ENCODE measurements around the gene NSD1. TPM values are rescaled to one million over a fixed set of nuclear protein-coding genes. Genes with fewer than 3 reads are reported as not detected.
A peak's percentile ranks its signal among the peaks of the same experiment; 100 is the strongest.
"Not testable (repeated sequence)": the region's sequence is repeated elsewhere in the genome, so short reads cannot be mapped to it uniquely, and the experiment has no call there.

The NSD1 gene
- total RNA-seq, 2 experiments from 2014 or later = 83.2 to 92.9 TPM

DNA sequence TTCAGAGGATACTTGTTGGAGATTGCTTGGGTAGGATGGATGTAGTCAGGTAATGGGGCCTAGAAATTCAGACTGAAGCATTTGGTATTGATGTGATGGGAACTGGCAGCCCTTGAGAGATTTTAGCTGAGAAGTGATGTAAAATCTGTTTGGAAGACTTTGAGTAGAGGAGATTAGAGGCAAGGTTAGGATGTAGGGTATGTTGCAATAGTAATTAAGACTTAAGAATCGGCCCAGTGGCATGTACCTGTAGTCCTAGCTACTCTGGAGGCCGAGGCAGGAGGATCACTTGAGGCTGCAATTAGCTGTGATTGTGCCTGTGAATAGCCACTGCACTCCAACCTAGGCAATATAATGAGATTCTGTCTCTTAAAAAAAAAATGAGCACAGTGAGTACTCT lies 6.7 kb downstream of the NSD1 start:
- Mint-ChIP-seq H3K9me3 (no peaks in the 10 kb centered on the region), H3K36me3 (ENCODE audit: low read depth) (peaks cover 61% of the 10 kb centered on the region), H3K27ac (peak overlapping the region; percentile 22), H3K4me1 (peaks cover 52% of the 10 kb centered on the region), H3K27me3 (no peaks in the 10 kb centered on the region), H3K4me3 (no peak overlapping the region)
- DNase-seq = no peak
- ChIA-PET POLR2A (no interaction called here), CTCF (interaction anchor here (0.6 to 1.5 kb wide), 2 partner anchors 27 to 187 kb away, joined by 3 to 5 read pairs; no protein-coding TSS in a partner anchor)

DNA sequence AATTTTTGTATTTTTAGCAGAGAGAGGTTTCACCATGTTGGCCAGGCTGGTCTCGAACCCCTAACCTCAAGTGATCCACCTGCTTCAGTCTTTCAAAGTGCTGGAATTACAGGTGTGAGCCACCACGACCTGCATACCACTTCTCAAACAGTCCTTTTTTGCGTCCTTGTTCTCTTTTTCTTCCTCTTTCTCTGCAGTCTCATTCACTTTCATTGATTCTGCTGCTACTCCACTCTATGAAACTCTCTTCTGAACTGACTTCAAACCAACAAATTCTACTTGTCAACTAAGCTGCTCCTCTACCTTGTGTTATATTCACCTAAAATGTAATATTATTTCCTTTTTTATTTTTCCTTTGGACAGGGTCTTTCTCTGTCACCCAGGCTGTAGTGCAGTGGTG lies 7.9 kb downstream of the NSD1 start:
- Mint-ChIP-seq H3K27ac (no peak overlapping the region), H3K4me1 (peaks cover 41% of the 10 kb centered on the region), H3K36me3 (ENCODE audit: low read depth) (peaks cover 55% of the 10 kb centered on the region), H3K4me3 (no peak overlapping the region), H3K27me3 (no peaks in the 10 kb centered on the region), H3K9me3 (no peaks in the 10 kb centered on the region)
- ChIA-PET CTCF (interaction anchor here (1.5 kb wide), 1 partner anchor 28 kb away, joined by 5 read pairs; no protein-coding TSS in a partner anchor), POLR2A (no interaction called here)
- DNase-seq = no peak

DNA sequence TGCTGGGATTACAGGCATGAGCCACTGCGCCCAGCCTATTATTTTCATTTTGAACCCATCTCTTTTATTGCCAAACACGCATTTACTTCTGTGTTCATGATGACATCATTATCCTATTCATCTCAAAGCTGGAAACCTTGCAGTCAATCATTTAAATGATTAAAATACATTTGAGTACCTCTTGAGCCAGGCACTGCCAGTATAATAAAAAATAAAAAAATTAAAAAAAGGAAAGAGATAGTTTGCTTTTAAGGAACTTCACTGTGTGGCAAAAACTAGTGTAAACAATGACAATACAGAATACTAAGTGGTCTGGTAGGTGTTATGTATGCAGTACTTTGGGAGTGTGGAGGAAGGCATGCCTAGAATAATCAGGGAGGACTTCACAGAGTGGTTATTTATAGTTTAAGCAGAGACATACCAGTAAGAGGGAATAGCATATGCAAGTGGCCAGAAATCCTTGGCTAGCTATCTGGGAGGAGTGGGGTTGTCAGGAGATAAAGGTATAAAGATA lies 8.6 kb downstream of the NSD1 start:
- H3K36me3 Mint-ChIP-seq (ENCODE audit: low read depth) = peaks cover 55% of the 10 kb centered on the region

DNA sequence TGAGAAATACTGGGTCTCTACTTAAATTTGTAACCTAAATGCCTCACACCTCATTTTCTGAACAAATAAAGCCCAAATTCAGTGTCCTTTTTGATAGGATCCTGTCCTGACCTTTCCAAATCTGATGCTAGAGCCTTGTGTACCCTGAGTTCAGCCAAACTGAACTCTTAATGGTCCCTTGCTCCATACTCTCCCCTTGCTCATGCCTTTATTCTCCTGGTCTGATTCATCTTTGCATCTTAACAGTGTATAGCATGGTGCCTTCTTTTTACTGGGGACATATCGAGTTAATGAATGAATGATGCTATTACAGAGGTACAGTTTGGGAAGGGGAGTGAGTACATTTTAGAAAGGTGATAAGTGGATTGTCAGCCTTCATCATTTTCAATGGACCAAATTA lies 9.2 kb downstream of the NSD1 start:
- POLR2A ChIA-PET = no interaction called here
- CTCF ChIA-PET = interaction anchor here (0.6 kb wide), 2 partner anchors 48 to 165 kb away, joined by 3 to 5 read pairs; no protein-coding TSS in a partner anchor
- Mint-ChIP-seq H3K4me1 (peaks cover 29% of the 10 kb centered on the region), H3K4me3 (no peak overlapping the region), H3K27me3 (no peaks in the 10 kb centered on the region), H3K27ac (no peak overlapping the region), H3K36me3 (ENCODE audit: low read depth) (peaks cover 51% of the 10 kb centered on the region), H3K9me3 (no peaks in the 10 kb centered on the region)
- no peak for DNase-seq

More for the DNA sequence above, 8.6 kb downstream of the NSD1 start:
- Mint-ChIP-seq H3K27ac (no peak overlapping the region), H3K9me3 (no peaks in the 10 kb centered on the region), H3K27me3 (no peaks in the 10 kb centered on the region), H3K4me3 (no peak overlapping the region), H3K4me1 (peaks cover 35% of the 10 kb centered on the region)
- CTCF ChIA-PET = no interaction called here
- POLR2A ChIA-PET = no interaction called here
- DNase-seq = no peak

DNA sequence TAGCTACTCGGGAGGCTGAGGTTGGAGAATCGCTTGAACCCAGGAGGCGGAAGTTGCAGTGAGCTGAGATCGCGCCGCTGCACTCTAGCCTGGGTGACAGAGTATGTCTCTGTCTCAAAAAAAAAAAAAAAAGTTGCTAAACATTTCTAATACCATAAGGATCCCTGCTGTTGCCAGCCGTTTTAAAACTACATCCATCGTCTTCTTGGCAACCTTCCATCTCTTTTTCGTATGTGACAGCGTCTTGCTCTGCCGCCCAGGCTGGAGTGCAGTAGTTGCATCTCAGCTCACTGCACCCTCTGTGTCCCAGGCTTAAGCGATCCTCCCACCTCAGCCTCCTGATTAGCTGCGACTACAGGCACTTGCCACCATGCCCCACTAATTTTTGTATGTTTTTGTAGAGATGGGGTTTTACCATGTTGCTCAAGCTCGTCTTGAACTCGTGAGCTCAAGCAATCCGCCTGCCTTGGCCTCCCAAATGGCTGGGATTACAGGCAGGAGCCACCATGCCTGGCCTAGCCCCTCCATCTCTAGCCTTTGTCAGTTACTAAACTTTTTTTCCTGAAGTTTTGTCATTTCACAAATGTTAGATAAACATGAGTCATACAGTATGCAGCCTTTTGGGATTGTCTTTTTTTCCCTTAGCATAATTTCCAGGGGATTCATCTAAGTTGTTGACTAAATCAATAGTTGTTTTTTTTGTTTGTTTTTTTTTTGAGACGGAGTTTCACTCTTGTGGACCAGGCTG lies 13.5 kb downstream of the NSD1 start:
- no peak for DNase-seq
- CTCF ChIA-PET = interaction anchor here (0.6 to 1.7 kb wide), 4 partner anchors 10 to 124 kb away, joined by 3 to 7 read pairs (median 3); no protein-coding TSS in a partner anchor
- Mint-ChIP-seq H3K36me3 (ENCODE audit: low read depth) (peaks cover 44% of the 10 kb centered on the region), H3K27ac (no peak overlapping the region), H3K27me3 (no peaks in the 10 kb centered on the region), H3K9me3 (no peaks in the 10 kb centered on the region), H3K4me1 (peaks cover 6% of the 10 kb centered on the region), H3K4me3 (no peak overlapping the region)
- POLR2A ChIA-PET = no interaction called here

DNA sequence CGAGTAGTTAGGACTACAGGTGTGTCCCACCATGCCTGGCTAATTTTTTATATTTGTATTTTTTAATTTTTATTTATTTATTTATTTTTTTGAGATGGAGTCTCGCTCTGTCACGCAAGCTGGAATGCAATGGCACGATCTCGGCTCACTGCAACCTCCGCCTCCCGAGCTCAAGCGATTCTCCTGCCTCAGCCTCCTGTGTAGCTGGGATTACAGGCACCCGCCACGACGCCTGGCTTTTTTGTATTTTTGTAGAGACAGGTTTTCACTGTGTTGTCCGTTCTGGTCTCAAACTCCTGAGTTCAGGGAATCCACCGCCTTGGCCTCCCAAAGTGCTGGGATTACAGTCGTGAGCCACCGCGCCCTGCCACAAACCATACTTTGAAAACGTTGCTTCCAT lies 16.5 kb downstream of the NSD1 start:
- CTCF ChIA-PET, H3K27me3 Mint-ChIP-seq, H3K4me3 Mint-ChIP-seq, H3K9me3 Mint-ChIP-seq, H3K4me1 Mint-ChIP-seq, H3K27ac Mint-ChIP-seq, DNase-seq: not testable (repeated sequence)
- POLR2A ChIA-PET = interaction anchor here (0.7 kb wide), 1 partner anchor 265 kb away, joined by 4 read pairs; no protein-coding TSS in a partner anchor
- peaks cover 31% of the 10 kb centered on the region for H3K36me3 Mint-ChIP-seq (ENCODE audit: low read depth)

DNA sequence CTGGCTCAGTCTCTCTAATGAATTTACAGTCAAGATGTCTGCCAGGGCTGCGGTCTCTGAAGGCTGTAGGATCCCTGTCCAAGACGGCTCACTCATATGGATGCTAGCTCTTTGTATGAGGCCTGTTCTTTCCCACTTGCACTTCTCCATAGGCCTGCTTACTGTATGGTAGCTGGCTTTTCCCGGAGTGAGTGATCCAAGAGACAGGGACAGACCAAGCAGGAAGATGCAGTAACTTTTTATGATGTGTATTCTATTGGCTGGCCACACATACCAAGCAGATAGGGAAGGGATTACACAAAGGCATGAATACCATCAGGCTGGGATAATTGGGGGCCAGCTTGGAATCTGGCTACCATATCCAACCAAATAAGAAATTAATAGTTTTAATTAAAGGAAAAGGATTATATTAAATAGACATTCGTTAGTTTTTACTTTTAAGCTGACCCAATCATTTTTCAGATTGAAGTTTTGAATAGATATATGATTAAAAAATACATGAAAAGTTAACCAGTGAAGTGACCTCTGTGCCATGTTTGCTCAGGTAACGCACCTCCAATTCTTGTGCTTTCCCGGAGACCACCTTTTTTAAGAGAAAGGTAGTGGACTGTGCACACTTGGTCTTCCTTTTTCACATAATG lies 20.6 kb downstream of the NSD1 start:
- Mint-ChIP-seq H3K27ac (no peak overlapping the region), H3K4me1 (peaks cover 1% of the 10 kb centered on the region), H3K4me3 (no peak overlapping the region), H3K27me3 (no peaks in the 10 kb centered on the region), H3K36me3 (ENCODE audit: low read depth) (peaks cover 13% of the 10 kb centered on the region), H3K9me3 (no peaks in the 10 kb centered on the region)
- ChIA-PET CTCF (interaction anchor here (0.7 to 1.5 kb wide), 3 partner anchors 9 to 31 kb away, joined by 3 to 4 read pairs (median 3); no protein-coding TSS in a partner anchor), POLR2A (no interaction called here)
- DNase-seq = no peak

DNA sequence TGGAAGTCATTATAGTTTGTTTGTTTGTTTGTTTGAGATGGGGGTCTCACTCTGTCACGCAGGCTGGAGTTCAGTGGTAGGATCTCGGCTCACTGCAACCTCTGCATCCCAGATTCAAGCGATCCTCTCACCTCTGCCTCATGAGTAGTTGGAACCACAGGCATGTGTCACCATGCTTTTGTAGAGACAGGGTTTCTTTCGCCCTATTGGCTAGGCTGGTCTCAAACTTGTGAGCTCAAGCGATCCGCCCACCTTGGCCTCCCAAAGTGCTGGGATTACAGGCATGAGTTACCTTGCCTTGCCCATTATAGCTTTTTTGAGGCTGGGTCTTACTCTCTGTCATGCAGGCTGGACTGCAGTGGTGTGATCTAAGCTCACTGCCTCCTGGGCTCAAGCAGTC lies 28.8 kb downstream of the NSD1 start:
- Mint-ChIP-seq H3K4me3 (no peak overlapping the region), H3K4me1 (no peaks in the 10 kb centered on the region), H3K27ac (no peak overlapping the region), H3K36me3 (ENCODE audit: low read depth) (peaks cover 12% of the 10 kb centered on the region), H3K27me3 (no peaks in the 10 kb centered on the region), H3K9me3 (no peaks in the 10 kb centered on the region)
- POLR2A ChIA-PET = no interaction called here
- CTCF ChIA-PET = interaction anchor here (0.6 to 0.8 kb wide), 2 partner anchors 8 to 93 kb away, joined by 3 read pairs; no protein-coding TSS in a partner anchor
- no peak for DNase-seq

DNA sequence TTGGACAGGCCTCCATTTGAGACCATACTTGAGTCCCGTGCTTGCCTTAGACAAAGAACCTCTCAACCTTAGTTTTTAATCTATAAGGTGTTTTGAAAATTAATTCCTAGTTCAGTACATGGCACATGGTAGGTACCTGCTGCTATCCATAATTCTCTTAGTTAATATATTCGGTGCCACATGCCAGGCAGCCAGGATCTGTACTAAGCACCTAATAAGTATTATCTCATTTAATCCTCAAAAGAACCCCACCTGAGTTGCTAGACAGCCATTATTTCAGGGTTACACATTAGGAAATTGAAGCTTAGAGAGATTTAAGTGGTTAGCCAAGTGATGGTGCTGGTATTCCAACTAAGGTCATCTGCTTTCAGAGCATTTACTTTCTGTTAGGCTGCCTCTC lies 29.9 kb downstream of the NSD1 start:
- DNase-seq = no peak
- Mint-ChIP-seq H3K36me3 (ENCODE audit: low read depth) (peaks cover 20% of the 10 kb centered on the region), H3K9me3 (no peaks in the 10 kb centered on the region), H3K4me3 (no peak overlapping the region), H3K27ac (no peak overlapping the region), H3K4me1 (no peaks in the 10 kb centered on the region), H3K27me3 (no peaks in the 10 kb centered on the region)
- ChIA-PET POLR2A (no interaction called here), CTCF (interaction anchor here (0.5 to 1.1 kb wide), 2 partner anchors 50 to 74 kb away, joined by 3 to 4 read pairs; no protein-coding TSS in a partner anchor)

DNA sequence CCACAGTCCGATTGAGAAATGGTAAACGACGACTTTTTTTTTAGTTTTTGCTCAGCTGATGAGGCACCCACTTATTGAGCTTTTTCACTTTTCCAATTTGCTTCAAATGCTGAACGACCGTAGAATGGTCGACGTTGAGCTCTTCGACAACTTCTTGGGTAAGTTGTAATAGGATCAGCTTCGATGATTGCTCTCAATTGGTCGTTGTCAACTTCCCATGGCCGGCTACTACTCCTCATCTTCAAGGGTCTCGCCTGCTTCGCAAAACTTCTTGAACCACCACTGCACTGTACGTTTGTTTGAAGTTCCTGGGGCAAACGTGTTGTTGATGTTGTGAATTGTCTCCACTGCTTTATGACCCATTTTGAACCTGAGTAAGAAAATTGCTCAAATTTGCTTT lies 35.7 kb downstream of the NSD1 start:
- DNase-seq = no peak
- Mint-ChIP-seq H3K9me3 (no peaks in the 10 kb centered on the region), H3K4me1 (peaks cover 13% of the 10 kb centered on the region), H3K27ac (no peak overlapping the region), H3K27me3 (no peaks in the 10 kb centered on the region), H3K36me3 (ENCODE audit: low read depth) (peaks cover 32% of the 10 kb centered on the region), H3K4me3 (no peak overlapping the region)
- CTCF ChIA-PET = interaction anchor here (1.5 kb wide), 1 partner anchor 9 kb away, joined by 4 read pairs; no protein-coding TSS in a partner anchor
- POLR2A ChIA-PET = interaction anchor here (0.6 kb wide), 1 partner anchor 8 kb away, joined by 3 read pairs; no protein-coding TSS in a partner anchor

DNA sequence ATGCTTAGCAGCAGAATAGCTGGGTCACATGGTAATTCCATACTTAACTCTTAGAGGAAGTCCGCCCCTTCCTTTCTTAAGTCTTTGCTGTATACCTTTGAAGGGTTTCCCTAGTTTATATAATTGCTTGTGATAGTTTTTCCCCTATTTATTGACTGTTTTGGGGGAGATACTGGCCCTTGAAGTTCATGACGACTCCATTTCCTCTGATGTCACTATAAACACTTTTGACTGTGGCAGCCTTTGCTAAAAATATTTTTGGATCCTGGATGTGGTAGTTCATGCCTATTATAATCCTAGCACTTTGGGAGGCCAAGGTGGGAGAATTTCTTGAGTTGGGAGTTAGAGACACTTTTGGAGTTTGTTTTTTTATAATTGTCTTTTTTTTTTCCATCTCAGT lies 38.4 kb downstream of the NSD1 start:
- no peak overlapping the region for H3K4me3 Mint-ChIP-seq
- ChIA-PET CTCF (no interaction called here), POLR2A (no interaction called here)
- peaks cover 13% of the 10 kb centered on the region for H3K4me1 Mint-ChIP-seq
- no peaks in the 10 kb centered on the region for H3K27me3 Mint-ChIP-seq
- DNase-seq = no peak
- H3K27ac Mint-ChIP-seq = no peak overlapping the region
- H3K9me3 Mint-ChIP-seq = no peaks in the 10 kb centered on the region
- peaks cover 20% of the 10 kb centered on the region for H3K36me3 Mint-ChIP-seq (ENCODE audit: low read depth)

DNA sequence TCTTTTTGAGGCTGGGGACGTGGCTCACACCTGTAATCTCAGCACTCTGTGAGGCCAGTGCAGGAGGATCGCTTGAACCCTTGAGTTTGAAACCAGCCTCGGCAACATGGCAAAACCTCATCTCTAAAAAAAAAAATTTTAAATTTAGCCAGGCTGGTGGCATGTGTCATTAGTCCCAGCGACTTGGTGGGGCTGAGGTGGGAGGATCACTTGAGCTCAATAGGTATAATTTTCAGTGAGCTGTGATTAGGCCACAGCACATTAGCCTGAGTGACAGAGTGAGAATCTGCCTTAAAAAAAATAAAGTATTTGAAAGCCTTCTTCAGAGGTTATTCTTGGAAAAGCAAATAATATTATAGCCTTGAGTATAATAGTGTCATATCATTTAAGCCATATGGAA lies 41.8 kb downstream of the NSD1 start:
- ChIA-PET POLR2A (no interaction called here), CTCF (no interaction called here)

DNA sequence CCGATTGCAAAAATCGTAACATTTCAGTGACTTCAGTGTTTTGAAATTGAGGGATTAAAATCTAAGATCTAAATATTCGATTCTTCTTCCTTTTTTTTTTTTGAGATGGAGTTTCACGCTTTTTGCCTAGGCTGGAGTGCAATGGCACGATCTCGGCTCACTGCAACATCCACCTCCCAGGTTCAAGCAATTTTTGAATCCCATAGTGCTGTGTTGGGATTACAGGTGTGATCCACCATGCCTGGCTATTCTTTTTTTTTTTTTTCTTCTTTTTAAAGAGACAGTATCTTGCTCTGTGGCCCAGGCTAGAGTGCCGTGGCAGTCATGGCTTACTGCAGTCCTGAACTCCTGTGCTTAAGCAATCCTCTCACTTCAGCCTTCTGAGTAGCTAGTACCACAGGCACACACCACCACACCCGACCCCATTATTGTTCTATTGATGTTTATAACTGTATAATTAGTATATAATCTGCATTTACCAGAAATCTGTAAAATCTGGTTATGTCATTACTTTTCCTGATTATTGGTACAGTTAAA lies 42.7 kb downstream of the NSD1 start:
- no peak for DNase-seq
- Mint-ChIP-seq H3K9me3 (no peaks in the 10 kb centered on the region), H3K27me3 (no peaks in the 10 kb centered on the region), H3K27ac (no peak overlapping the region), H3K36me3 (ENCODE audit: low read depth) (peaks cover 10% of the 10 kb centered on the region), H3K4me1 (peaks cover 12% of the 10 kb centered on the region), H3K4me3 (no peak overlapping the region)
- POLR2A ChIA-PET = no interaction called here
- CTCF ChIA-PET = interaction anchor here (0.7 kb wide), 2 partner anchors 12 to 33 kb away, joined by 3 read pairs; no protein-coding TSS in a partner anchor

More for the DNA sequence above, 41.8 kb downstream of the NSD1 start:
- Mint-ChIP-seq H3K9me3 (no peaks in the 10 kb centered on the region), H3K36me3 (ENCODE audit: low read depth) (peaks cover 9% of the 10 kb centered on the region), H3K27me3 (no peaks in the 10 kb centered on the region), H3K4me3 (no peak overlapping the region), H3K4me1 (peaks cover 10% of the 10 kb centered on the region), H3K27ac (no peak overlapping the region)
- DNase-seq = no peak

All from activated CD4-positive, alpha-beta T cell treated with anti-CD3 and anti-CD28 coated beads, Interleukin-2, amount 10 ng/mL, durations not matched to agents 7 days and 5 days (primary cell).